Ovary (tissue), 9 donors: ENCODE data around the gene ANKRD23. TPM values are rescaled to one million over a fixed set of nuclear protein-coding genes. Genes with fewer than 3 reads are reported as not detected.

Source experiments
- DNase-seq, 5 donors: peaks; one replicate each; pipeline ENCODE4 v3.0.0-alpha.2; 2019 to 2020
- H3K27ac ChIP-seq, 2 donors: fragments of 200-600 bp; one replicate each; pipeline versions ENCODE4 v1.5.1 to v1.8.0; 2019 to 2022
- H3K27me3 ChIP-seq: fragments of 200-600 bp; one replicate; pipeline ENCODE4 v1.8.0; 2022
- H3K36me3 ChIP-seq: fragments of 200-600 bp; sonication (generic); one replicate; pipeline ENCODE4 v1.5.1; 2019
- H3K4me1 ChIP-seq: one replicate; pipeline ENCODE4 v1.8.1; 2013; ENCODE audit warnings: mild to moderate bottlenecking, moderate library complexity; ENCODE audit not compliant: insufficient read depth
- H3K4me3 ChIP-seq: fragments of 200-600 bp; sonication (generic); one replicate; pipeline ENCODE4 v1.5.1; 2017
- H3K9me3 ChIP-seq, 2 donors: fragments of 200-600 bp in 1 of 2; sonication (generic) in 1 of 2; one replicate each; pipeline versions ENCODE4 v1.5.1 to v1.8.1; 2013 to 2019; ENCODE audit warnings: mild to moderate bottlenecking in 1 of 2, moderate library complexity in 1 of 2
- CTCF ChIP-seq, 3 donors: fragments of 450-650 bp in 2 of 3; fragments of 200-600 bp in 1 of 3; IDR thresholded peaks; one replicate each; pipeline versions ENCODE4 v1.5.1 to v1.8.0; 2016 to 2022; ENCODE audit warnings: antibody characterized with exemption in 3 of 3, mild to moderate bottlenecking in 1 of 3
- EP300 ChIP-seq: sonication (generic); formaldehyde crosslinking; IDR thresholded peaks from one replicate; pipeline ENCODE4 v1.6.1; 2017; ENCODE audit warnings: antibody characterized with exemption
- POLR2A ChIP-seq: fragments of 450-650 bp; IDR thresholded peaks from one replicate; pipeline ENCODE4 v1.6.1; 2017; ENCODE audit warnings: antibody characterized with exemption, mild to moderate bottlenecking, moderate library complexity
- WGBS, 3 donors: extraction: QIAGEN DNeasy Blood & Tissue Kit in 1 of 3; methylation state at CpG; one replicate each; pipeline versions ENCODE4 v1.1.5 to v1.1.7; 2013 to 2017; 5-methylcytosine and 5-hydroxymethylcytosine counted together
- intact Hi-C, 4 donors: fragments of 100-400 bp; cut with DNase I; formaldehyde crosslinking; loops; one replicate each; pipeline versions ENCODE4 v1.11.0 to v1.15.1; 2022 to 2023
- polyA plus RNA-seq, 2 donors: library from polyadenylated mRNA; stranded (reverse); fragments of 200-250 nt in 1 of 2; fragments of 350-450 nt in 1 of 2; fragmentation: Illumina TruSeq in 1 of 2; extraction: RNeasy Lipid Tissue Mini Kit (QIAGEN cat#74804) in 1 of 2; gene quantifications; one replicate each; pipeline ENCODE4 v1.2.3, GENCODE V29; 2013 to 2014
- total RNA-seq, 7 donors: library from RNA; depleted of rRNA in 2 of 7; stranded (reverse); fragments of >200 nt in 2 of 7; fragmentation: NEBNext Ultra II Directional in 3 of 7; extraction: Animal tissue kit (Norgen Biotek cat#: 25700) in 3 of 7; gene quantifications; one replicate each; pipeline versions ENCODE4 v1.1.0 to v1.2.4, GENCODE V29; 2016 to 2023
- donor health status: DM: no; HTN: no; CAD: no; lungs with moderate emphysema.
- donor health status: DM: no; HTN: no; CAD: no.
- donor health status: Bipolar disorder and iron deficiency.
- donor health status: DM: yes; HTN: yes; CAD: no.
- donor health status: DM: no; HTN: no; CAD: no.
- donor health status: DM: yes; HTN: yes; CAD: no.

ANKRD23 gene
- total and polyA plus RNA-seq, 9 donors = 1.4 to 14.1 (median 8.4) TPM

DNA sequence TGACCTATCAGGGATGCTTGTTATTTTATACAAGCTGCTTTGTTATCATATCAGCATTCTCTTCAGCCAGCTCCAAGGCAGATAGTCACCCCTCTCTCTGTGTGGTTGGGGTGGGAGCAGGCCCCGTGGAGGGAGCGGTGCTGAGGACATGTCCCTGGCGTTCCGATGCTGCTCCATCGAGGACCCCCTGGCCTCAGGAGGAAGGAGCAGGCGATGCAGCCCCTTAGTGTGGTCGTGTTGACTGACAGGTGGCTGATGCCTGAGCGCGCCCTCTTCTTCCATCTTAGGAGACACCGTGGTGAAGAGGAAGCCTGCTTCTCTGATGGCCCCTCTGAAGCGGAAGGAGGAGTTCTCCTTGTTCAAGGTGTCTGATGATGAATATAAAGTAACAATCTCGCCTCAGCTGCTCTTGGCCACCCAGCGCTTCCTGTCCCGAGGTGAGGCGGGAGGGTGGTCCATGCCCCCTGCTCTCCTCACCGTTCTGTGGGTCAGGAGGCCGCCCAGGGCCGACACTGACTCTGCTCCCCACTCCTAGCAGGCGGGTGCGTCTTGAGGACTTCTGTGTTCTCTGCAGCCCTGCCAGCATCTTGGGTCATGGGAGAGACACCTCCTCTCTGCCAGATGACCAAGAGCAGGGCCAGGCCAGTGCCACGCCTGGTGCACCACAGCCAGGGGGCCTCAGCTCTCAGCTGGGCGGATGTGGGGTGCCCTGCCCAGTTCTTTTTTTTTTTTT is 17.1 kb downstream of the ANKRD23 start:
- no peak for TF ChIP-seq CTCF (IDR thresholded peaks at IDR 0.05)
- peaks cover 3% of the 10 kb centered on the region for H3K4me1 ChIP-seq
- H3K27ac ChIP-seq = no peak overlapping the region
- intact Hi-C loops = no loop called here
- DNase-seq = no peak
- no peaks in the 10 kb centered on the region for H3K9me3 ChIP-seq
- no peaks in the 10 kb centered on the region for H3K27me3 ChIP-seq
- no peak overlapping the region for H3K4me3 ChIP-seq
- no peaks in the 10 kb centered on the region for H3K36me3 ChIP-seq
- 88 to 90% (median 90%) methylated on average over 22 of the region's 22 CpGs for WGBS, 3 donors

- no peaks in the 10 kb centered on the region for H3K36me3 ChIP-seq
- no peak for DNase-seq
- peaks cover 3% of the 10 kb centered on the region for H3K4me1 ChIP-seq
These were observed 18.8 kb downstream of the ANKRD23 start for GRCh38 chr2:96825057-96825456.

DNA sequence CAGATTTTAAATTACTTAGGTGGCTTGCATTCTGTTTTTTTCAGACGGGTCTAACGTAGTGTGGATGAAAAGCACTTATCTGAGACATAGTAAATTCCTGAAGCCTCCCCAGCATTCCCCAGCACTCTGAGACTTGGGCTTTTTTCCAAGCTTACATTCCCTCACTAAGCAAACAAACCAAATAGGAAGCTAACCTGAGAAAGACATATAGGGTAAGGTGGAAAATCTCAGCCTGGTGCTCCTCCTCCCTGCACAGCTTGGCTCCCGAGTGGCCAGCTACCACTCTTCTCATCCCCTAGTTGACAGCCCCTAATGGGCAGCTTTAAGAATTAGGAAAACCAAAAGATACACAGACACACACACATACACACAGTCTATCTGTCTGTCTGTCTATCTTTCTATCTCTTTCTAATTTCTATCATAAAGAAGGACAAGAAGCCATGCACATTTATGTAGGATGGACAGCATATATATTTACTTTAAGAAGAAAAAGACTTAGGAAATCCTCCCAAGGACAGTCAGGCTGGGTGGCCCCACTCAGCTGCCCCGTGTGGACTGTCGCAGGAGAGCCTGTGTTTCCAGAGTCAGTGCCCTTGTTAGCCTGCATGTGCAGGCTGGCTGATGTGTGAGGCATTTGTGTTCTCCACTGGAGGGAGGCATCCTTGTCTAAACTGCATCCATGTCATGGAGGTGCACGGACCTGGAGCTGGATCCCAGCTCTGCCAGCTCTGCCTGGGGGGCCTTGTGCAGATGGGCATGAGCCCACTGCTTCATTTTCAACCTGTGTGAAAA is 19.5 kb downstream of the ANKRD23 start:
- intact Hi-C loops = loop anchor here in 1 of 4 donors (2.0 kb wide), 1 partner anchor 63 kb away; the partner anchor contains the start of gene CNNM4
- TF ChIP-seq CTCF (IDR thresholded peaks at IDR 0.05) (no peak), POLR2A (no peak), EP300 (no peak)
- no peak overlapping the region for H3K4me3 ChIP-seq
- WGBS, 3 donors = 33 to 41% (median 35%) methylated on average over 6 of the region's 6 CpGs
- H3K4me1 ChIP-seq = peaks cover 4% of the 10 kb centered on the region
- H3K27me3 ChIP-seq = no peaks in the 10 kb centered on the region
- no peaks in the 10 kb centered on the region for H3K9me3 ChIP-seq
- H3K27ac ChIP-seq = no peak overlapping the region
- DNase-seq = no peak
- no peaks in the 10 kb centered on the region for H3K36me3 ChIP-seq

More at GRCh38 chr2:96825057-96825456, 18.8 kb downstream of the ANKRD23 start:
- intact Hi-C loops = loop anchor here in 1 of 4 donors (2.0 kb wide), 1 partner anchor 64 kb away; the partner anchor contains the start of gene CNNM4
- Histone ChIP-seq H3K27ac (no peak overlapping the region), H3K9me3 (no peaks in the 10 kb centered on the region), H3K27me3 (no peaks in the 10 kb centered on the region), H3K4me3 (no peak overlapping the region)
- TF ChIP-seq EP300 (no peak), POLR2A (no peak), CTCF (IDR thresholded peaks at IDR 0.05) (no peak)
- 90 to 95% (median 94%) methylated on average over 14 of the region's 14 CpGs for WGBS, 3 donors

DNA sequence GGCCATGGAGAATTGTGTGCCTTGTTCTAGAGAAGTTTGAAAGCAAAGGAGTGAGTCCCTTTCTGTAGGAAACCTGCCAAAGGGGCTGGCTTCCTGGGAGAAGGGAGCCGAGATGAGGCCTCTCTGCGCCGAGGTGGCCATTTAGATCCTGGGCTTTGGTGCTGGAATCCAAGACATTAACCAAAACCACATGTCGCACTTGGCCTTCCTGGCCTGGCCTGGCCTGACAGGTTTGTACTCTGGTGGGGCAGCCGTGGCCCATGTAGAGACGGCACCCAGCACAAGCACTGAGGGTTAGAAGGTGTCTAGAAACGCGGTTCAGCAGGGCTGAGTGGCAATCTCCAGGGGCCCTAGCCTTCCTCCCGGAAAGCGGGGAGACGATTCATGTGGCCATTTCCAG is 20.6 kb downstream of the ANKRD23 start:
- Histone ChIP-seq H3K4me1 (peaks cover 10% of the 10 kb centered on the region), H3K9me3 (no peaks in the 10 kb centered on the region), H3K27ac (peak overlapping the region in 1 of 2 donors; percentile 29), H3K4me3 (no peak overlapping the region), H3K36me3 (no peaks in the 10 kb centered on the region), H3K27me3 (no peaks in the 10 kb centered on the region)
- 62 to 71% (median 68%) methylated on average over 11 of the region's 11 CpGs for WGBS, 3 donors
- no peak for TF ChIP-seq EP300
- no peak for TF ChIP-seq CTCF (IDR thresholded peaks at IDR 0.05)
- no peak for TF ChIP-seq POLR2A
- intact Hi-C loops = no loop called here
- DNase-seq = no peak
